ENCODE data around the gene SLCO1C1. TPM values are rescaled to one million over a fixed set of nuclear protein-coding genes. Genes with fewer than 3 reads are reported as not detected.

The SLCO1C1 gene
- total and polyA plus RNA-seq, 2 donors (not counting 1 experiment from before 2014, with no cell fraction given), result not detected

- Histone ChIP-seq H3K4me2 (replicated peaks; ENCODE audit: low read depth, low read length, poor library complexity, severe bottlenecking) (no peak overlapping the region), H3K9ac (ENCODE audit: low read length) (no peak overlapping the region), H3K27ac (ENCODE audit: low read length in 2 of 2) (no peak overlapping the region), H3K36me3 (replicated peaks in 1 of 2; ENCODE audit: control extremely low read depth in 1 of 2, control insufficient read depth in 1 of 2, extremely low read depth in 1 of 2, insufficient read depth in 2 of 2, low read length in 1 of 2) (no peaks in the 10 kb centered on the region), H4K20me1 (ENCODE audit: control insufficient read depth, insufficient read depth, low read length, poor library complexity, severe bottlenecking) (no peaks in the 10 kb centered on the region), H3K79me2 (ENCODE audit: control insufficient read depth, insufficient read depth, low read length) (no peaks in the 10 kb centered on the region), H3K4me1 (ENCODE audit: control insufficient read depth in 2 of 2, insufficient read depth in 2 of 2, low read length in 2 of 2) (no peaks in the 10 kb centered on the region), H3K4me3 (ENCODE audit: control extremely low read depth in 1 of 5, extremely low read depth in 1 of 5, insufficient read depth in 1 of 5, low read depth in 2 of 5, low read length in 4 of 5) (no peak overlapping the region), H3K9me3 (ENCODE audit: control extremely low read depth in 1 of 3, control insufficient read depth in 2 of 3, insufficient read depth in 1 of 3, low read length in 2 of 3) (peaks cover 0 to 6% (median 1%) of the 10 kb centered on the region in 3 donors), H2AFZ (ENCODE audit: insufficient read depth, low read depth, low read length, poor library complexity, severe bottlenecking) (no peak overlapping the region), H3K27me3 (replicated peaks in 1 of 4; ENCODE audit: control extremely low read depth in 1 of 4, control insufficient read depth in 3 of 4, insufficient read depth in 4 of 4, low read length in 3 of 4) (no peaks in the 10 kb centered on the region)
- no peak for ATAC-seq (ENCODE audit: low read depth)
- H3K9me3 Mint-ChIP-seq (ENCODE audit: insufficient read depth), result peaks cover 4% of the 10 kb centered on the region
- H3K4me1 Mint-ChIP-seq, result no peaks in the 10 kb centered on the region
- intact Hi-C loops (cut with micrococcal nuclease), result no loop called here
- H3K27ac Mint-ChIP-seq, result no peak overlapping the region
- ChIA-PET CTCF (no interaction called here), POLR2A (no interaction called here)
- no peak overlapping the region for H3K4me3 Mint-ChIP-seq
- TF ChIP-seq EZH2 (IDR thresholded peaks at IDR 0.05; ENCODE audit: borderline replicate concordance, insufficient read depth, low read depth, low read length, poor library complexity, severe bottlenecking) (no peak), CTCF (IDR thresholded peaks at IDR 0.05) (no peak)
- H3K27me3 Mint-ChIP-seq, result no peaks in the 10 kb centered on the region
- DNase-seq, result no peak
- WGBS (ENCODE audit: insufficient coverage), result 100% methylated on average over 1 of the region's 1 CpG
These were observed 97.8 kb downstream of the SLCO1C1 start for GRCh38 chr12:20792971-20793370.

DNA sequence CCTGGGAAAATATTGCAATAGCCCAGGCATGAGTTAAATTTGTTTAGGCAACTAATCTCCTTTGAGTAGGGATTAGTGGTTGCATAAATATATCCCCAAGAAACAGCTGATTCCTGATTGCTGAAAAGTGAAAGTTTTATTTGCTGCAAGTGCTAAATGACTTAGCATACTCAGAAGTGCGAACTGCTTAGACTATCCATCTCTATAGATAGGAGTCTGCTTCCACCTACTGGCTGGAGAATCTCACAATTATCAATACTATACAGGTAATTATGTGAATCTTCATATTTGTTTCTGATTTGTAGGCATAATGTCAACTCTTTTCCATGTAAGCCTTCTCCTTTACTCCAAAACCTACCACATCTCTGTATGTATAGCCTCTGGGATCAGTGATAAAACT is 103.4 kb downstream of the SLCO1C1 start:
- Histone ChIP-seq H3K27me3 (replicated peaks in 1 of 4; ENCODE audit: control extremely low read depth in 1 of 4, control insufficient read depth in 3 of 4, insufficient read depth in 4 of 4, low read length in 3 of 4) (no peaks in the 10 kb centered on the region), H2AFZ (ENCODE audit: insufficient read depth, low read depth, low read length, poor library complexity, severe bottlenecking) (no peak overlapping the region), H3K36me3 (replicated peaks in 1 of 2; ENCODE audit: control extremely low read depth in 1 of 2, control insufficient read depth in 1 of 2, extremely low read depth in 1 of 2, insufficient read depth in 2 of 2, low read length in 1 of 2) (no peaks in the 10 kb centered on the region), H3K4me1 (ENCODE audit: control insufficient read depth in 2 of 2, insufficient read depth in 2 of 2, low read length in 2 of 2) (no peaks in the 10 kb centered on the region), H4K20me1 (ENCODE audit: control insufficient read depth, insufficient read depth, low read length, poor library complexity, severe bottlenecking) (no peaks in the 10 kb centered on the region), H3K9me3 (ENCODE audit: control extremely low read depth in 1 of 3, control insufficient read depth in 2 of 3, insufficient read depth in 1 of 3, low read length in 2 of 3) (no peaks in the 10 kb centered on the region), H3K27ac (ENCODE audit: low read length in 2 of 2) (no peak overlapping the region), H3K9ac (ENCODE audit: low read length) (no peak overlapping the region), H3K79me2 (ENCODE audit: control insufficient read depth, insufficient read depth, low read length) (no peaks in the 10 kb centered on the region), H3K4me2 (replicated peaks; ENCODE audit: low read depth, low read length, poor library complexity, severe bottlenecking) (no peak overlapping the region), H3K4me3 (ENCODE audit: control extremely low read depth in 1 of 5, extremely low read depth in 1 of 5, insufficient read depth in 1 of 5, low read depth in 2 of 5, low read length in 4 of 5) (no peak overlapping the region)
- TF ChIP-seq CTCF (IDR thresholded peaks at IDR 0.05) (no peak), EZH2 (IDR thresholded peaks at IDR 0.05; ENCODE audit: borderline replicate concordance, insufficient read depth, low read depth, low read length, poor library complexity, severe bottlenecking) (no peak)
- ATAC-seq (ENCODE audit: low read depth), result no peak
- H3K27ac Mint-ChIP-seq, result no peak overlapping the region
- POLR2A ChIA-PET, result no interaction called here
- no CpG with 5 or more reads among the region's 1 CpG for WGBS (ENCODE audit: insufficient coverage)
- H3K27me3 Mint-ChIP-seq, result no peaks in the 10 kb centered on the region
- no peak for DNase-seq
- intact Hi-C loops (cut with micrococcal nuclease), result no loop called here
- H3K9me3 Mint-ChIP-seq (ENCODE audit: insufficient read depth), result no peaks in the 10 kb centered on the region
- H3K4me3 Mint-ChIP-seq, result no peak overlapping the region
- CTCF ChIA-PET, result no interaction called here
- H3K4me1 Mint-ChIP-seq, result no peaks in the 10 kb centered on the region

Data from B cell (primary cell).